AML-193 (cell line): ENCODE results near the gene CDON.
"Not testable (repeated sequence)": the region's sequence is repeated elsewhere in the genome, so short reads cannot be mapped to it uniquely, and the experiment has no call there.

Source experiments
- DNase-seq, 2 experiments: peaks; one replicate each; lab custom pipeline; 2025; lab: John Stamatoyannopoulos, UW

CDON gene

GRCh38 chr11:126048197-126048596 lies 14.5 kb downstream of the CDON start:
- DNase-seq, result no peak

- DNase-seq, result no peak
Measured at GRCh38 chr11:126046570-126047195, 16.0 kb downstream of the CDON start.

- DNase-seq, result no peak
Measured at GRCh38 chr11:126039485-126040271, 23.0 kb downstream of the CDON start.

GRCh38 chr11:126035718-126036117 lies 26.9 kb downstream of the CDON start:
- no peak for DNase-seq

GRCh38 chr11:126034933-126035425 lies 27.7 kb downstream of the CDON start:
- DNase-seq, result no peak

- DNase-seq, result no peak
Measured at GRCh38 chr11:126034039-126034932, 28.4 kb downstream of the CDON start.

GRCh38 chr11:126032375-126032774 lies 30.3 kb downstream of the CDON start:
- no peak for DNase-seq

- no peak for DNase-seq
Measured at GRCh38 chr11:126029805-126030204, 32.9 kb downstream of the CDON start.

GRCh38 chr11:126029237-126029636 lies 33.4 kb downstream of the CDON start:
- DNase-seq, result no peak

- not testable (repeated sequence) for DNase-seq
Measured at GRCh38 chr11:126028534-126028933, 34.1 kb downstream of the CDON start.

- DNase-seq, result no peak
Measured at GRCh38 chr11:126026579-126026978, 36.1 kb downstream of the CDON start.

- no peak for DNase-seq
Measured at GRCh38 chr11:126025822-126026221, 36.8 kb downstream of the CDON start.

- no peak for DNase-seq
Measured at GRCh38 chr11:126024123-126024522, 38.5 kb downstream of the CDON start.

- DNase-seq, result no peak
Measured at GRCh38 chr11:126012852-126013251, 49.8 kb downstream of the CDON start.

- no peak for DNase-seq
Measured at GRCh38 chr11:126011754-126012153, 50.9 kb downstream of the CDON start.

- DNase-seq, result no peak
Measured at GRCh38 chr11:126011265-126011664, 51.4 kb downstream of the CDON start.

- no peak for DNase-seq
Measured at GRCh38 chr11:126008956-126009355, 53.7 kb downstream of the CDON start.

GRCh38 chr11:126007238-126007637 lies 55.4 kb downstream of the CDON start:
- no peak for DNase-seq

GRCh38 chr11:126006068-126006467 lies 56.6 kb downstream of the CDON start:
- no peak for DNase-seq

- DNase-seq, result no peak
Measured at GRCh38 chr11:126002181-126002580, 60.5 kb downstream of the CDON start.

GRCh38 chr11:125999234-125999880 lies 63.3 kb downstream of the CDON start:
- DNase-seq, result no peak

- DNase-seq, result no peak
Measured at GRCh38 chr11:125998267-125998666, 64.4 kb downstream of the CDON start.
